Breast epithelium (tissue), 3 donors: ENCODE measurements around the gene FNDC5.

Experiments used
- CTCF ChIP-seq, 3 donors: fragments of 450-650 bp; IDR thresholded peaks; one replicate each; pipeline ENCODE4 v1.5.1; 2016 to 2017; ENCODE audit warnings: antibody characterized with exemption in 3 of 3, mild to moderate bottlenecking in 3 of 3, moderate library complexity in 3 of 3
- POLR2A ChIP-seq: fragments of 450-650 bp; IDR thresholded peaks from one replicate; pipeline ENCODE4 v1.6.1; 2016; ENCODE audit warnings: antibody characterized with exemption, mild to moderate bottlenecking, moderate library complexity
- POLR2AphosphoS5 ChIP-seq, 3 donors: sonication (generic); formaldehyde crosslinking; IDR thresholded peaks; one replicate each; pipeline ENCODE4 v1.6.1; 2017; ENCODE audit warnings: antibody characterized with exemption in 3 of 3

DNA sequence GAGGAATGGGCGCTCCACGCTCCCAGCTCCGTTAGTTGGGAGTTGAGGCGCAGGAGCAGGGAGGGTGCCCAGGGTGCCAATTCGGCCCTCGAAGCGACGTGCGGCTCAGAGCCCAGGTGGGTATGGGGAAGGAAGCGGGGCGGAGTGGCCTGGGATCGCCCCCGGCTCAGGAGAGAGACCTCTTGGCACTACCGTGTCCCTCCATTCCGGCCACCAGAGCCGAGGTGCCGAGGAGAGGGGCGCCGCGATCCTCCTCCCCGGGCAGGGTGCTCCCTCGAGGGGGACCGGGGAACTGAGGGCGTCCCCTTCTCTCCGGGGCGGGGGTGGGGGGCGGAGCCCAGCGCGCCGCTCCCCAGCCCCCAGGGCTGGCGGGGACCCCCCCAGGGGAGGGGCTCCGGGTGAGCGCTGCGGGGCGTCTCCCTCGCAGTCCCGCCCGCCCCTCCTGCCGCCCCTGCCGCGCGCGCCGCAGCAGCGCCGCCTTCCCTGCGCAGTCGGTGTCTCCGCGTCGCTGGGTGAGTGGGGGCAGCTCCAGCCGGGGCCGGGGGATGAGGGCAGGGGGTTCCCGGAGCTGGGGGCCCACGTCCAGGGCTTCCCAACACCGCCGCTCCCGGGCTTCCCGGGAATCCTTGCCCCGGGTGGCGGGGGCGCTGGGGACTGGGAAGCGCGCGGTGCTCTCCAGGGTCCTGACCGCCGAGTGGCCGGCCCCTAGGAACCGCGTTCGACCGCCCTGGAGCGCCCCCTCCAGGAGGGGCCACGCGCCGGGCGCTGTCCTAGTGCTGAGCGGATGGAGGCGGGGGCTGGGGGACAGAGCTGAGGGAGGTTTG lies 15.5 kb upstream of the FNDC5 start, which contains the start of gene HPCA:
- TF ChIP-seq CTCF (IDR thresholded peaks at IDR 0.05) (peak in 1 of 3 donors; percentile 21), POLR2A (no peak), POLR2AphosphoS5 (IDR thresholded peaks at IDR 0.05) (no peak)
